HG03439 (cell line): ENCODE data around the gene BOK.

Experiments used
- ATAC-seq: cut with Tn5 transposase; IDR thresholded peaks from one replicate; pipeline ENCODE4 v1.9.1; 2021; ENCODE audit warnings: mild to moderate bottlenecking, moderate library complexity; ENCODE audit not compliant: unreplicated experiment

The BOK gene

GRCh38 chr2:241617431-241618154 is 59.0 kb downstream of the BOK start:
- ATAC-seq: no peak

- ATAC-seq: no peak
Observed at GRCh38 chr2:241618296-241618805, 59.8 kb downstream of the BOK start.

GRCh38 chr2:241618829-241619228 is 60.3 kb downstream of the BOK start:
- no peak for ATAC-seq

GRCh38 chr2:241619597-241620418 is 61.3 kb downstream of the BOK start:
- no peak for ATAC-seq

GRCh38 chr2:241620419-241620769 is 61.8 kb downstream of the BOK start:
- no peak for ATAC-seq
